T1000 (cell line): ENCODE measurements around the gene MEG3.

Experiments
- DNase-seq: peaks from one replicate; lab custom pipeline; 2025; ENCODE audit warnings: mixed read lengths; lab: John Stamatoyannopoulos, UW

MEG3 gene

GRCh38 chr14:100825713-100826331 is at the start of gene MEG3:
TSS of gene MEG3 (plus strand) at chr14:100826118.
- peak; percentile 86 for DNase-seq

- DNase-seq = no peak
Observed at GRCh38 chr14:100776681-100777365, 49.1 kb upstream of the MEG3 start.

GRCh38 chr14:100777366-100777817 is 48.5 kb upstream of the MEG3 start:
- no peak for DNase-seq

GRCh38 chr14:100777818-100778525 is 47.9 kb upstream of the MEG3 start:
- DNase-seq = no peak

GRCh38 chr14:100778526-100778882 is 47.4 kb upstream of the MEG3 start:
- no peak for DNase-seq

- DNase-seq = no peak
Observed at GRCh38 chr14:100778951-100779690, 46.8 kb upstream of the MEG3 start.

- DNase-seq = no peak
Observed at GRCh38 chr14:100779691-100780080, 46.2 kb upstream of the MEG3 start.

GRCh38 chr14:100780246-100780645 is 45.7 kb upstream of the MEG3 start:
- DNase-seq = no peak

GRCh38 chr14:100780646-100781355 is 45.1 kb upstream of the MEG3 start:
- no peak for DNase-seq

- no peak for DNase-seq
Observed at GRCh38 chr14:100781952-100782351, 44.0 kb upstream of the MEG3 start.

- DNase-seq = no peak
Observed at GRCh38 chr14:100782516-100783320, 43.2 kb upstream of the MEG3 start.

- no peak for DNase-seq
Observed at GRCh38 chr14:100783630-100784370, 42.1 kb upstream of the MEG3 start.

- DNase-seq = no peak
Observed at GRCh38 chr14:100784523-100785337, 41.2 kb upstream of the MEG3 start.

- no peak for DNase-seq
Observed at GRCh38 chr14:100785338-100785615, 40.6 kb upstream of the MEG3 start.

GRCh38 chr14:100785626-100786025 is 40.3 kb upstream of the MEG3 start:
- DNase-seq = no peak

- no peak for DNase-seq
Observed at GRCh38 chr14:100786131-100786530, 39.8 kb upstream of the MEG3 start.

- DNase-seq = no peak
Observed at GRCh38 chr14:100786576-100787219, 39.2 kb upstream of the MEG3 start.

GRCh38 chr14:100787659-100788058 is 38.3 kb upstream of the MEG3 start:
- DNase-seq = no peak

GRCh38 chr14:100788517-100788916 is 37.4 kb upstream of the MEG3 start:
- no peak for DNase-seq
